ENCODE results near the gene AGXT2.
"Not testable (repeated sequence)": the region's sequence is repeated elsewhere in the genome, so short reads cannot be mapped to it uniquely, and the experiment has no call there.

AGXT2 gene

GRCh38 chr5:35050541-35051126 is 2.9 kb upstream of the AGXT2 start:
- no peak for DNase-seq

GRCh38 chr5:35048910-35049309 is 1.2 kb upstream of the AGXT2 start:
- DNase-seq: no peak

- DNase-seq: no peak
These were observed 975 bp downstream of the AGXT2 start for GRCh38 chr5:35046774-35047173.

- DNase-seq: no peak
These were observed 2.5 kb downstream of the AGXT2 start for GRCh38 chr5:35045280-35045679.

- no peak for DNase-seq
These were observed 3.1 kb downstream of the AGXT2 start for GRCh38 chr5:35044649-35045048.

- DNase-seq: no peak
These were observed 5.0 kb downstream of the AGXT2 start for GRCh38 chr5:35042781-35043180.

- DNase-seq: no peak
These were observed 6.5 kb downstream of the AGXT2 start for GRCh38 chr5:35041261-35041660.

GRCh38 chr5:35038891-35039290 is 8.9 kb downstream of the AGXT2 start:
- no peak for DNase-seq

GRCh38 chr5:35036536-35036935 is 11.2 kb downstream of the AGXT2 start:
- no peak for DNase-seq

GRCh38 chr5:35035929-35036328 is 11.8 kb downstream of the AGXT2 start:
- not testable (repeated sequence) for DNase-seq

GRCh38 chr5:35035271-35035670 is 12.5 kb downstream of the AGXT2 start:
- no peak for DNase-seq

- DNase-seq: no peak
These were observed 15.4 kb downstream of the AGXT2 start for GRCh38 chr5:35032356-35032755.

- no peak for DNase-seq
These were observed 16.5 kb downstream of the AGXT2 start for GRCh38 chr5:35031276-35031675.

- no peak for DNase-seq
These were observed 17.2 kb downstream of the AGXT2 start for GRCh38 chr5:35030426-35031100.

- no peak for DNase-seq
These were observed 18.4 kb downstream of the AGXT2 start for GRCh38 chr5:35029333-35029732.

GRCh38 chr5:35026941-35027340 is 20.8 kb downstream of the AGXT2 start:
- DNase-seq: no peak

GRCh38 chr5:35026280-35026840 is 21.4 kb downstream of the AGXT2 start:
- DNase-seq: no peak

GRCh38 chr5:35024911-35025510 is 22.7 kb downstream of the AGXT2 start:
- no peak for DNase-seq

- no peak for DNase-seq
These were observed 24.2 kb downstream of the AGXT2 start for GRCh38 chr5:35023391-35024178.

GRCh38 chr5:35016174-35017051 is 31.3 kb downstream of the AGXT2 start:
- no peak for DNase-seq

- no peak for DNase-seq
These were observed 32.7 kb downstream of the AGXT2 start for GRCh38 chr5:35015063-35015462.

GRCh38 chr5:35012796-35013195 is 35.0 kb downstream of the AGXT2 start:
- DNase-seq: no peak
